K562 (cell line): ENCODE data around the gene ATP6V0E2. TPM values are rescaled to one million over a fixed set of nuclear protein-coding genes. Genes with fewer than 3 reads are reported as not detected.

Experiments
- CHD1 ChIP-seq: fragments of 200-600 bp; sonication (generic); IDR thresholded peaks from one replicate; pipeline ENCODE4 v1.6.1; 2012; ENCODE audit warnings: mild to moderate bottlenecking, moderate library complexity, low read length, inconsistent platforms
- CTCF ChIP-seq, 3 experiments: IDR thresholded peaks in 2 of 3; conservative IDR thresholded peaks in 1 of 3; 2 replicates each; pipeline ENCODE4 v1.5.1; 2011 to 2012; ENCODE audit warnings: low read length in 3 of 3, mild to moderate bottlenecking in 3 of 3, control low read depth in 2 of 3, improper control_type of control experiment in 1 of 3, inconsistent platforms in 1 of 3, low read depth in 1 of 3, mixed read lengths in 1 of 3, moderate library complexity in 1 of 3; ENCODE audit not compliant: insufficient read depth in 2 of 3
- ERF ChIP-seq: fragments of 450-650 bp; formaldehyde crosslinking; IDR thresholded peaks from 2 replicates; pipeline ENCODE4 v1.4.0; 2020; ENCODE audit warnings: mild to moderate bottlenecking, mixed read lengths
- GABPB1 ChIP-seq: sonication (generic); formaldehyde crosslinking; IDR thresholded peaks from 2 replicates; pipeline ENCODE4 v1.8.0; 2022; ENCODE audit warnings: mild to moderate bottlenecking, missing genetic modification reagents
- HCFC1 ChIP-seq: IDR thresholded peaks from 2 replicates; pipeline ENCODE4 v1.6.1; 2012; ENCODE audit warnings: low read depth, low read length, improper control_type of control experiment
- HNRNPLL ChIP-seq: fragments of 200-400 bp; formaldehyde crosslinking; IDR thresholded peaks from 2 replicates; pipeline ENCODE4 v1.6.1; 2017; ENCODE audit warnings: low read length, low read depth, mild to moderate bottlenecking; ENCODE audit not compliant: poor library complexity, severe bottlenecking
- JUN ChIP-seq, 2 experiments: sonication (generic) in 1 of 2; formaldehyde crosslinking in 1 of 2; IDR thresholded peaks; 2 replicates each; pipeline versions ENCODE4 v1.6.1 to v1.8.0; 2012 to 2022; ENCODE audit warnings: borderline replicate concordance in 2 of 2, mild to moderate bottlenecking in 2 of 2, improper control_type of control experiment in 1 of 2, low read depth in 1 of 2, low read length in 1 of 2, missing genetic modification reagents in 1 of 2
- KAT7 ChIP-seq: sonication (generic); formaldehyde crosslinking; IDR thresholded peaks from 2 replicates; pipeline ENCODE4 v1.8.0; 2022; ENCODE audit warnings: missing genetic modification reagents, mild to moderate bottlenecking, borderline replicate concordance
- UBTF ChIP-seq, 2 experiments: IDR thresholded peaks; 2 replicates each; pipeline ENCODE4 v1.6.1; 2012; ENCODE audit warnings: improper control_type of control experiment in 2 of 2, low read depth in 2 of 2, low read length in 2 of 2, borderline replicate concordance in 1 of 2
- USF1 ChIP-seq: sonication (generic); formaldehyde crosslinking; IDR thresholded peaks from 2 replicates; pipeline ENCODE4 v1.9.0; 2022; ENCODE audit warnings: mild to moderate bottlenecking, missing genetic modification reagents
- ZBED1 ChIP-seq: IDR thresholded peaks from 2 replicates; pipeline ENCODE4 v1.6.1; 2014
- ZBTB43 ChIP-seq: sonication (generic); formaldehyde crosslinking; IDR thresholded peaks from 2 replicates; pipeline ENCODE4 v1.8.0; 2023; ENCODE audit warnings: mild to moderate bottlenecking, missing genetic modification reagents
- ZBTB5 ChIP-seq: fragments of 450-650 bp; IDR thresholded peaks from 2 replicates; pipeline ENCODE4 v1.6.1; 2017; ENCODE audit warnings: antibody characterized with exemption
- ZEB2 ChIP-seq: fragments of 450-650 bp; IDR thresholded peaks from 2 replicates; pipeline ENCODE4 v1.6.1; 2016
- ZNF133 ChIP-seq: fragments of 250-450 bp; sonication (Bioruptor Pico); IDR thresholded peaks from 2 replicates; pipeline ENCODE4 v1.4.0; 2020; ENCODE audit warnings: mild to moderate bottlenecking
- ZNF143 ChIP-seq: sonication (generic); formaldehyde crosslinking; IDR thresholded peaks from 2 replicates; pipeline ENCODE4 v1.9.0; 2022; ENCODE audit warnings: mild to moderate bottlenecking, missing genetic modification reagents
- ZSCAN29 ChIP-seq: fragments of 450-650 bp; IDR thresholded peaks from 2 replicates; pipeline ENCODE4 v1.6.1; 2017
- polyA plus RNA-seq, 8 experiments: library from polyadenylated mRNA; depleted of rRNA in 4 of 8; stranded (reverse) in 5 of 8; unstranded in 3 of 8; fragments of >200 nt; fragmentation: Nextera tagmentation in 2 of 8; fragmentation: Illumina TruSeq in 1 of 8; extraction: Ambion mirVana in 2 of 8; extraction: Trizol in 1 of 8; gene quantifications; 2 replicates each; pipeline versions ENCODE4 v1.2.1 to v1.2.3, GENCODE V29; 2011 to 2014; ENCODE audit warnings: inconsistent platforms in 1 of 8, missing spikeins in 1 of 8
- total RNA-seq, 7 experiments: library from RNA; depleted of rRNA in 6 of 7; stranded (reverse); fragments of >200 nt in 6 of 7; fragmentation: Illumina TruSeq in 2 of 7; extraction: Trizol in 2 of 7; gene quantifications; 2 replicates each; pipeline versions ENCODE4 v1.2.1 to v1.2.3, GENCODE V29; 2011 to 2021; ENCODE audit warnings: low replicate concordance in 1 of 7

ATP6V0E2 gene
- total and polyA plus RNA-seq, 9 of the 15 experiments (the other 6 are each of a cell fraction or from before 2014, with no cell fraction given), result 0.55 to 18.5 (median 10.9) TPM

GRCh38 chr7:149838224-149838991, 35.4 kb upstream of the ATP6V0E2 start, which contains the start of gene ZNF862 (continued):
- TF ChIP-seq CTCF (IDR thresholded peaks at IDR 0.05 in 2 of 3, conservative IDR thresholded peaks at IDR 0.05 in 1 of 3; ENCODE audit: insufficient read depth in 2 of 3, low read depth in 1 of 3, low read length in 3 of 3) (0 out of 6 replicates have a peak, but pooled peaks of 2 of the 3 experiments have one; percentile 3 to 14), KAT7 (CRISPR knock-in tag) (peak; percentile 93), ZEB2 (peak; percentile 17; the same call in 1 of the 2 replicates), UBTF (IDR thresholded peaks at IDR 0.05; ENCODE audit: borderline replicate concordance in 1 of 2, low read depth in 2 of 2, low read length in 2 of 2) (peak; percentile 88 to 96), USF1 (CRISPR knock-in tag) (peak; percentile 48), CHD1 (peak; percentile 60), HCFC1 (peak; percentile 100), ZBTB5 (0 out of 2 replicates have a peak, but pooled peaks have one; percentile 79), HNRNPLL (peak; percentile 78), ZNF143 (CRISPR knock-in tag) (peak; percentile 99), ERF (CRISPR knock-in tag) (0 out of 2 replicates have a peak, but pooled peaks have one; percentile 22), ZBTB43 (CRISPR knock-in tag) (no peak; the same call in 1 of the 2 replicates), GABPB1 (CRISPR knock-in tag) (peak; percentile 86), JUN (IDR thresholded peaks at IDR 0.05; ENCODE audit: borderline replicate concordance, low read depth, low read length) (0 out of 2 replicates have a peak, but pooled peaks have one; percentile 33), JUN (CRISPR knock-in tag; IDR thresholded peaks at IDR 0.05; ENCODE audit: borderline replicate concordance) (no peak; the same call in 1 of the 2 replicates), ZBED1 (peak; percentile 64; the same call in 1 of the 2 replicates), ZSCAN29 (peak; percentile 60; the same call in 1 of the 2 replicates), ZNF133 (CRISPR knock-in tag) (0 out of 2 replicates have a peak, but pooled peaks have one; percentile 61)
